ENCODE data around the gene SHROOM3.

Gene SHROOM3

DNA sequence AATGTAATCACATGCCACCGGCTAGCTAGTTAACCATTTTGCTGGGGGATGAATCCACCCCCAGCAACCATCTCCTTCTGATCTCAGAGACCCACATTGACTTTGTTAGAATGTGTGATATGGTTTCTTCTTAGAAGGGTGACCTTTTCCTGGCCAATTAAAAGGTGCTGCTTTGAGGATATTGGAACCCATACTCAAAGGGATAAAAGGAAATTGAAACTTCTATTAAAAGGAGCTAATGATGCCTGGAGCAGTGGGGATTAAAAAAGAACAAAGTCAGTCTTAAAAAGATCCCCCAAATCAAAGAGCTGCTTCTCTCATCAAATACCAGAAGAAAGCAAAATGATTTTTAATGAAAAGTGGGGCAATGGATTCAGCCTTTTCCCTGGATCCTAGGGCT lies 214.1 kb downstream of the SHROOM3 start:
- ATAC-seq (ENCODE audit: low read depth) = no peak
- no peaks in the 10 kb centered on the region for H3K4me1 Mint-ChIP-seq
- H3K27me3 Mint-ChIP-seq = peaks cover 6% of the 10 kb centered on the region
- DNase-seq (ENCODE audit: low spot score in 2 of 2) = no peak
- H3K4me3 Mint-ChIP-seq = no peak overlapping the region
- no peak overlapping the region for H3K27ac Mint-ChIP-seq
- no peaks in the 10 kb centered on the region for H3K36me3 Mint-ChIP-seq
- peaks cover 6% of the 10 kb centered on the region for H3K9me3 Mint-ChIP-seq

DNA sequence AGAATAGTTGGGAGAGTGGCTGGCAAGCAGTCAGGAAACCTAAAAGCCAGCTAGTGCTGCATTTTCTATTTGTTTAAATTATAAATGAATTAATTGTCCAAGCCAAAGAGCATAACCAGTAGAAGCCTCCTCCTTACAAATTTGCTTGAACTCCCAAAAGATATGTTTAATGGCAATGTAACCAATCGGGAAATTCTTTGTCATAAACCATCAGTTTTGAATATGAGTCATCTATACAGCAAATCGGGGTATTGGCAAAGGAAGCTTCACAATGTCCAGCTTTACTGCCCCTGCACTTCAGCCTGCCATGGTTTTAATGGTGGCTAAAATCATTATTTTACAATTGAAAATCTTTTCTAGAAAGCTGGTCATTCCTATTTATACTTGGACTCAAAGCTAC lies 216.6 kb downstream of the SHROOM3 start:
- no peak for DNase-seq (ENCODE audit: low spot score in 2 of 2)
- Mint-ChIP-seq H3K4me3 (no peak overlapping the region), H3K36me3 (no peaks in the 10 kb centered on the region), H3K9me3 (peaks cover 6% of the 10 kb centered on the region), H3K27me3 (peaks cover 6% of the 10 kb centered on the region), H3K4me1 (no peaks in the 10 kb centered on the region), H3K27ac (no peak overlapping the region)
- no peak for ATAC-seq (ENCODE audit: low read depth)

DNA sequence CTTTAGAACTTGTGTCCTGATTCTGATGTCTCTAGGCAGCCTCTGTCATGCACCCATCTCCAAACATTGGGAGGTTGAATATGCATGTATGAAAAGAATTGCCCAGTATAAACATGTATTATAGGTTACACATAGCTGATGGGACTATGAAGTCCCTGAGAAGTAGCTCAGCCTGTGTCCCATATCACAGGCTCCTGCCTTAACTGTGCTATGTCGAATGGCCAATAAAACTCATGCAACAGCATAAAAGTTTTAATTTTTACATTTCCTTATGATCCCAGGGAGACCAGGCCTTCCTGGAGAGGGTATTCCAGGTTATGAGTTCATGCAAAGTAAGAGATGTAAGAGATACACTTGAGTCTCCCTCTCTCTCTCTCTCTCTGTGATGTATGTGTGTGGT lies 217.4 kb downstream of the SHROOM3 start:
- DNase-seq (ENCODE audit: low spot score in 2 of 2) (no peak), ATAC-seq (ENCODE audit: low read depth) (no peak)
- Mint-ChIP-seq H3K27me3 (peaks cover 6% of the 10 kb centered on the region), H3K27ac (no peak overlapping the region), H3K4me1 (no peaks in the 10 kb centered on the region), H3K9me3 (peaks cover 6% of the 10 kb centered on the region), H3K36me3 (no peaks in the 10 kb centered on the region), H3K4me3 (no peak overlapping the region)

DNA sequence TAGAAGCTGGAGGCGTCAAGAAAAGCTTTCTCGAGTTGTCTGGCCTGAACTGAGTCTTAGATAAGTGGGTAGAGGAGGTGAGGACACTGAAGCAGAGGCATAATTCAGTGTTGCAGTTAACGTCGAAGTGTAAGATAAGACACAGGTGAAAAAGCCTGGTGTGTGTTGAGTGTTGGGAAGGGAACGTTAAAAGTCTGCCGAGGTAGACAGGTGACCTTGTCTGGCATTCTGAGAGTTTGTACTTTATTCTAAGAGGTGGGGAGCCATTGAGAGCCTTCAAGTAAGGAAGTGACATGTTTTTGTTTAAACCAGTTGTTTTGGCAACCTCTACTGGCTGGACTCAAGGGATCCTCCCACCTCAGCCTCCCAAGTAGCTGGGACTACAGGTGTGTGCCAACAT lies 219.1 kb downstream of the SHROOM3 start:
- Mint-ChIP-seq H3K36me3 (no peaks in the 10 kb centered on the region), H3K4me1 (no peaks in the 10 kb centered on the region), H3K9me3 (peaks cover 6% of the 10 kb centered on the region), H3K4me3 (no peak overlapping the region), H3K27me3 (peaks cover 11% of the 10 kb centered on the region), H3K27ac (no peak overlapping the region)
- no peak for ATAC-seq (ENCODE audit: low read depth)
- no peak for DNase-seq (ENCODE audit: low spot score in 2 of 2)

DNA sequence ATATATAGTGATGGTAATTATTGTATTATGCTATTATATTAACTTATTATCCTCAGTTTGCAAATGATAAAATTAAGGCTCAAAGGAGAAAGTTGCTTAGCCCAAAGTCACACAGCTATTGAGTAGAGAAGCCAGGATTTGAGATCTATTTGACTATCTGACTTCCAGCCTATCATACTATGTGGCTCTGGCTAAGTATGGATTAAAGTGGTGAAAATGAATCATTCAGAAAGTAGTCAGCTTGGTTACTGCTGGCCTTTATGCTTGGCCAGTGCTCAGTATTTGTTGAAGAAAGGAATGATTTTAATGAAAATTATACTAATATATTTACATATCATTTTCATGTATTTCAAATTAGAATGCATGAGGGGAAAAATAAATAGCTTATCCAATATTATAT lies 219.8 kb downstream of the SHROOM3 start:
- no peak overlapping the region for H3K27ac Mint-ChIP-seq

DNA sequence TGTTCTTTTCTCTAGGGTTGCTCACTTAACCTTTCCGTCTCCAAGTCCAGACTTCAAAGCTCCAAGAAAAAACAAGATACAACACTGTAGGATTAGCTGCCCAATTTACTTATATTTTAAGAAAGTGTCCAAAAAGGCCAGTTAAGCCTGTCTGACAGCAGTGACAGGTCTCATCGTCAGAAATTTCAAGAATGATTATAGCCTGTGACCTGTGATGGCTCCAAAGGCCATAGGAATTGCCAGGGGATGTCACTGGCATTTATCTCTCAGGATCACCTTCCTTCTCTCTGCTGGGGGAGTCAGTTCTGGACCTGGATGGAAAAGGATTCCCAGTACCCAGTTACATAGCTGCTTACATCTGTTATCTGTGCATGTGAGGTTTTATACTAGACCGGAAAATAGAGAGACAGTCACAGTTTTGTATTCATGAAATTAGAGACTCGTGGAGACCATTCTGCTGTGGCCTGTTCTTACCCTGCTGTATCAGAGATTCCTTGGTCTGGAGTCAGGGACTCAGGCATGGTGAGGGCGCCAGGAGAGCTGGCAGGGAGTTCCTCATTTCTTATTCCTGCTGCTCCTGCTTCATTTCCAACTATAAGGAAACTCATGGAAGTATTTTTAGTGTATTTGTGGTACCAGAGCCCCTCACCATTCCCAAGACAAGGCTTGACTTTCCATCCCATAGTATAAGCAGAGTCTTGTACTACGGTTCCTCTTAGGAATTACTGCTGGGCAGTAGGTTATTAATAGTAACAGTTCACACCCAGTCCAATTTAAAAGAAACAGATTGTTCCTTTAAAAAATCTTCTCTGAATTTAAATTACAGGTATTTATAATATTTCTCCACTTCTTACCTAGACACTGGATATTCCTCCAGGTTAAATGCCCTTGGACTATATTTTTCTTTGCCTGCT lies 220.8 kb downstream of the SHROOM3 start:
- DNase-seq (ENCODE audit: low spot score in 2 of 2) (no peak), ATAC-seq (ENCODE audit: low read depth) (no peak)
- no peak overlapping the region for H3K4me3 Mint-ChIP-seq
- peaks cover 2% of the 10 kb centered on the region for H3K9me3 Mint-ChIP-seq
- H3K27me3 Mint-ChIP-seq = peaks cover 10% of the 10 kb centered on the region
- H3K36me3 Mint-ChIP-seq = no peaks in the 10 kb centered on the region
- H3K4me1 Mint-ChIP-seq = no peaks in the 10 kb centered on the region
- H3K27ac Mint-ChIP-seq = no peak overlapping the region

More for the DNA sequence above, 219.8 kb downstream of the SHROOM3 start:
- Mint-ChIP-seq H3K27me3 (peaks cover 12% of the 10 kb centered on the region), H3K9me3 (peaks cover 6% of the 10 kb centered on the region), H3K4me3 (no peak overlapping the region), H3K4me1 (no peaks in the 10 kb centered on the region), H3K36me3 (no peaks in the 10 kb centered on the region)
- DNase-seq (ENCODE audit: low spot score in 2 of 2) (no peak), ATAC-seq (ENCODE audit: low read depth) (no peak)

DNA sequence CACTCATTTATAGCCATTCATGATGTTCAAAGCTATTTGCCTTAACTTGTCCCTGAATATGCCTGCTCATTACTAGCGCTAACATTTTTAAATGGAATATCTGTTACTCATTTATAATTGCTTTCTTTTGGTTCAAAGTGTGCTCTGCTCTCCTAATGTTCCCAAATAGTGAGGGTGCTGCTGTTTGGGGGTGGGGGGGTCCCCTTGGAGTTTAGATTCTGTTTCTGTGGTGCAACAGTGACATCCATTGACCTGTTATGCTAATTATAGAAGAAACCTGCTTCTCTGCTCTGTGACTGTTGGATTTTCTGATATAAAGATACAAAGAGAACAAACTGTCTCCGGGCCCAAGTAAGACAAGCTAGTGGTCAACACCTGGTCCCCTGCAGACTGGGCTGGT lies 222.4 kb downstream of the SHROOM3 start:
- ATAC-seq (ENCODE audit: low read depth) (no peak), DNase-seq (ENCODE audit: low spot score in 2 of 2) (no peak)
- Mint-ChIP-seq H3K36me3 (no peaks in the 10 kb centered on the region), H3K27ac (no peak overlapping the region), H3K9me3 (no peaks in the 10 kb centered on the region), H3K4me3 (no peak overlapping the region), H3K4me1 (no peaks in the 10 kb centered on the region), H3K27me3 (peaks cover 10% of the 10 kb centered on the region)

DNA sequence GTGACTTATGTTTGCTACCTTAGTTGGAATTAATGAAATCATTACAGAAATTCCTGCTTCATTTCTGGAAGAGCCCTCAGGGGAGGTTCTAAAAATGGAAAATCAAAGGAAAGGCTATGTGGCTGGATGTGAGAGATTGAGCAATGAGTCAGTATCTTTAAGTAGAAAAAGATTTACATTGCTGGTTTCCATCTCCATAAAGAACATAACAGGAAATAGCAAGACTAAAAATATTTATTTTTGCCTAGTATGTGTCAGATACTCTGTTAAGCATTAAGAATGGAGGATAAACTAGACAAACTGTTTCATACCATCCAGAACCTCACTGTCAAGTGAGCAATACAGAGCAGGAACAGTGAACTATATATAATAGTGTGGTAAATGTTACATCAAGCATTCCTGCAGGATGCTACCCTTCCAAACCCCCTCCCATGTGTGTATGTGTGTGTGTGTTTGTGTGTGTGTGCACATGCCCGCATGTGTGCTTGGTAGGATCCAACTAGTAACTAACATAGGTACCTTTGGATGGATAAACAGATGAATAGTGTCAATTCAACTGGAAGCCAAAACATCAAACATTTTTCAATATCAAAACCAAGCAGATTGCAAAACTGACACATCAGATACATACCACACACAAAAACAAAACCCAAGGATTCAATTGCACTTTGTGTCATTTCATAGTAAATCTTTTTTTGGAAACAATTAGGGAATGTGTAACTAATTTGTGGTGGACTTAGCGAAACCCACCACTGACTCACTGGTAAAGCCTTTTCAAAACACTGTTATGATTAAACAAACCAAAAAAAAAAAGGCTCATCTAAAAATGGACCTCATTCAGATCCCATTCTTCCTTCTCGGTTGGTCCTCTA lies 223.4 kb downstream of the SHROOM3 start:
- Mint-ChIP-seq H3K36me3 (no peaks in the 10 kb centered on the region), H3K27me3 (peaks cover 12% of the 10 kb centered on the region), H3K4me1 (no peaks in the 10 kb centered on the region), H3K27ac (no peak overlapping the region), H3K4me3 (no peak overlapping the region), H3K9me3 (no peaks in the 10 kb centered on the region)
- DNase-seq (ENCODE audit: low spot score in 2 of 2) = no peak
- no peak for ATAC-seq (ENCODE audit: low read depth)

DNA sequence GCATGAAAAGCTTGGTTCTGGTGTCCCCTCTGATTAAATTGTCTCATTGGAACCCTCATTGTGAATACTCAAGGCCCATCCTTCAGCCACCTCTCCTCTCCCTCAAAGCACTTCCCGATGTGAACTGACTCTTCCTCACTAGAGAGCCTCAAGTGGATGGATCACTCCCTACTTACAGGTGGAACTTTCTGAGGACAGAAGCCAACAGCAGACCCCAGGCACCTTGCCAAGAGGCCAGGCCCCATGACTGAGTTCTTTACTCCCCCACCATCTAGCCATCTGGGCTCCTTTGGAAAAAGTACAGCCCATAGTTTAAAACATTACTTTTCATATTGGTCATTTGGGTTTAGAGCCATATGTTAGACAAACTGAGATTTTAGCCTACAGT lies 224.1 kb downstream of the SHROOM3 start:
- Mint-ChIP-seq H3K4me1 (no peaks in the 10 kb centered on the region), H3K4me3 (no peak overlapping the region), H3K27me3 (peaks cover 12% of the 10 kb centered on the region), H3K27ac (no peak overlapping the region), H3K36me3 (no peaks in the 10 kb centered on the region), H3K9me3 (no peaks in the 10 kb centered on the region)
- no peak for DNase-seq (ENCODE audit: low spot score in 2 of 2)
- no peak for ATAC-seq (ENCODE audit: low read depth)

DNA sequence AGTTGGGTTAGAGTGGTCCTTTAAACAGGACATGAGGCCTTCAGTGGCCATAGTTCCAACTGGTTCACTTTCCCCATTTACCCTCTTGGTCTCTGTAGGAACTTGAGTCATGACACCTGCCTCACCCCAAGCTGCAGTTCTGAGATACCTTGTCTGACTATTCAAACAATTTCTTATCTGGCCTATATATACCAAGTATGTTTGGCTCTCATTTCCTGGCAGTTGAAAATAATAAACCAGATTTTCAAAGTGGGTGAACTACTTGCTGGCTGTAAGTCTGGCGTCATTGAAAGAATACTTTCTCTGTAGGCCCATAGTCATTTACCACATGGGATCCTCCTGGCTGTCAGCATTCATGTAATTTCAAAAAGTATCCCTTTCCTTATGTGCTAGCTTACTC lies 228.8 kb downstream of the SHROOM3 start:
- Mint-ChIP-seq H3K9me3 (no peaks in the 10 kb centered on the region), H3K36me3 (no peaks in the 10 kb centered on the region), H3K4me1 (peaks cover 5% of the 10 kb centered on the region), H3K4me3 (no peak overlapping the region), H3K27ac (no peak overlapping the region), H3K27me3 (peaks cover 7% of the 10 kb centered on the region)
- no peak for DNase-seq (ENCODE audit: low spot score in 2 of 2)
- ATAC-seq (ENCODE audit: low read depth) = no peak

DNA sequence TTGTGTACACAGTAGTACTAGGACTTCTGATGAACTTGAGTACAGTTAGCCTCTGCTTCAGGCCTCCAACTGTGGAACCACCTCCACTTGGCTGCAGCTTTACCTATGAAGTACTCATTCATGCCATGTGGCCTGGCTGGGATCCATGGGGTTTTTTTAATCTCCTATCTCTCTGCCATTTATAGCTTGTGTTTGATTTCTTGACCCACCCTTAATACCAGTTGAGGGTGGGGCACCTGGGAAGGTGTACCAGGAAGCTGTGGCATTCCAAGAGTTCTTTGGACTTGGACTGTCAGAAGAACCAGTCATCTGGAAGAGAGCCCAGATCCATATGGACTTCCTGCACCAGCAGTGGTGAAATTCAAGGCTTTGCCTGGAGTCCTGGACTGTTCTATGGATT lies 230.1 kb downstream of the SHROOM3 start:
- peaks cover 5% of the 10 kb centered on the region for H3K4me1 Mint-ChIP-seq
- peaks cover 6% of the 10 kb centered on the region for H3K27me3 Mint-ChIP-seq
- DNase-seq (ENCODE audit: low spot score in 2 of 2) = no peak
- no peaks in the 10 kb centered on the region for H3K9me3 Mint-ChIP-seq
- no peaks in the 10 kb centered on the region for H3K36me3 Mint-ChIP-seq
- H3K4me3 Mint-ChIP-seq = no peak overlapping the region
- no peak overlapping the region for H3K27ac Mint-ChIP-seq
- no peak for ATAC-seq (ENCODE audit: low read depth)

DNA sequence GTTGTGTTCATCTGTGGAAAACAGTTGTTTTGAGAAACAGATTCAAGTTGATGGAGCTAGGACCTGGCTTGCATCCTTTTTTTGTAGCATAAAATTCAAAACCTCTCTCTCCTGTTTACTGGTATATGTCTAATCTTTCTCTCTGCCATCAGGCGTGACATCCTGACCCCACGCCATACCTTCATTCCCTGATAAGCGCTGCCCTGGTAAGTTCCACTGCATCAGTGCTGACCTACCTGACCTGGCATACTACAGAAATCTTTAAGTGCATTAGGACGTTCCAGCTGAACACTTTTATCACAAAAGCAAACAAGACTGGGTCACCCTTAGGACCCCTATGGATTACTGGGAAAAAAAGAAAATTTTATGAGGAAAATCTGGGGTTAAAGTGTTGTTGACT lies 230.7 kb downstream of the SHROOM3 start:
- no peaks in the 10 kb centered on the region for H3K9me3 Mint-ChIP-seq
- ATAC-seq (ENCODE audit: low read depth) (no peak), DNase-seq (ENCODE audit: low spot score in 2 of 2) (no peak)
- peaks cover 5% of the 10 kb centered on the region for H3K4me1 Mint-ChIP-seq
- peaks cover 6% of the 10 kb centered on the region for H3K27me3 Mint-ChIP-seq
- H3K27ac Mint-ChIP-seq = no peak overlapping the region
- H3K4me3 Mint-ChIP-seq = no peak overlapping the region
- H3K36me3 Mint-ChIP-seq = no peaks in the 10 kb centered on the region

DNA sequence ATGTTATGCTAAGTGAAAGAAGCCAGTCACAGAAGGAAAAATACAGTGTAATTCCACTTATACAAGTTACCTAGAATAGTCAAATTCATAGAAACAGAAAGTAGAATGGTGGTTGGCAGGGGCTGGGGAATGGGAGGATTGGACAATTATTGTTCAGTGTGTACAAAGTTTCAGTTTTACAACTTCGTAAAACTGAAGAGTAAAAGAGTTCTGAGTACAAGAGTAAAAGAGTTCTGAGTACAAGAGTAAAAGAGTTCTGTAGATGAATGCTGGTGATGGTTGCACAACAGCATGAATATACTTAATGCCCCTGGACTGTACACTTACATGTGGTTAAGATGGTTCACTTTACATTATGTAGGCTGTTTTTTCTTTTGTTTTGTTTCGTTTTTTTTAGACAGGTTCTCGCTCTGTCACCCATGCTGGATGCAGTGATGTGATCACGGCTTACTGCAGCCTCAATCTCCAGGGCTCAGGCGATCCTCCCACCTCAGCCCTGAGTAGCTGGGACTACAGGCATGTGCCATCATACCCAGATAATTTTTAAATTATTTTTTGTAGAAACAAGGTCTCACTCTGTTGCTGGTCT lies 232.0 kb downstream of the SHROOM3 start:
- Mint-ChIP-seq H3K4me3 (no peak overlapping the region), H3K9me3 (no peaks in the 10 kb centered on the region), H3K36me3 (no peaks in the 10 kb centered on the region), H3K27me3 (peaks cover 10% of the 10 kb centered on the region), H3K27ac (no peak overlapping the region), H3K4me1 (peaks cover 5% of the 10 kb centered on the region)
- no peak for ATAC-seq (ENCODE audit: low read depth)
- no peak for DNase-seq (ENCODE audit: low spot score in 2 of 2)

DNA sequence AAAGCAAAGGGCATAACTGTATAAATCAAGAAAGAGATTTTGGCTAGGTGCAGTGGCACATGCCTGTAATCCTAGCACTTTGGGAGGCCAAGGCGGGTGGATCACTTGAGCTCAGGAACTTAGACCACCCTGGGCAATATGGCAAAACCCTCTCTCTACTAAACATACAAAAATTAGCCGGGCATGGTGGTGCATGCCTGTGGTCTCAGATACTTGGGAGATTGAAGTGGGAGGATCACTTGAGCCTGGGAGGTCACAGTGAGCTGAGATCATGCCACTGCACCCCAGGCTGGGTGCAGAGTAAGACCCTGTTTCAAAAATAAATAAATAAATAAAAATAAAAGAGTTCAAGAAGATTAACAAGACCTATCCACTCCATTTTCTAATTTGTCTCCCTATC lies 235.6 kb downstream of the SHROOM3 start:
- Mint-ChIP-seq H3K27me3 (peaks cover 6% of the 10 kb centered on the region), H3K36me3 (no peaks in the 10 kb centered on the region), H3K4me3 (no peak overlapping the region), H3K4me1 (peaks cover 5% of the 10 kb centered on the region), H3K9me3 (no peaks in the 10 kb centered on the region), H3K27ac (no peak overlapping the region)
- DNase-seq (ENCODE audit: low spot score in 2 of 2) = no peak
- no peak for ATAC-seq (ENCODE audit: low read depth)

All from memory B cell (primary cell).